WTC11 (cell line): ENCODE measurements around the gene PRRC2C. TPM values are rescaled to one million over a fixed set of nuclear protein-coding genes. Genes with fewer than 3 reads are reported as not detected.

Experiments
- ATAC-seq: fragments of 200-7000 bp; cut with Tn5 transposase; 2 replicates; pipeline ENCODE4 v1.10.0; 2021; ENCODE audit warnings: mild to moderate bottlenecking, moderate library complexity
- CTCF ChIA-PET: fragments of 300-600 bp; sonication (Branson Sonifier 250); formaldehyde crosslinking; loops from one replicate; lab custom pipeline; 2021; ENCODE audit warnings: antibody characterized with exemption; lab: Charles Lee
- POLR2A ChIA-PET: fragments of 350-600 bp; sonication (Branson Sonifier 250); formaldehyde crosslinking; loops from one replicate; lab custom pipeline; 2021; ENCODE audit warnings: antibody characterized with exemption; lab: Charles Lee
- DNase-seq: peaks from one replicate; pipeline ENCODE4 v3.0.0; 2021; ENCODE audit warnings: low spot score
- H3K27ac Mint-ChIP-seq: 2 replicates; pipeline ENCODE4 v1.8.0; 2021; ENCODE audit warnings: mixed read lengths
- H3K27me3 Mint-ChIP-seq: 2 replicates; pipeline ENCODE4 v1.8.0; 2021; ENCODE audit warnings: low read depth, mild to moderate bottlenecking, moderate library complexity, mixed read lengths
- H3K36me3 Mint-ChIP-seq: 2 replicates; pipeline ENCODE4 v1.8.0; 2021; ENCODE audit warnings: mixed read lengths
- H3K4me1 Mint-ChIP-seq: 2 replicates; pipeline ENCODE4 v1.8.0; 2022; ENCODE audit warnings: mixed read lengths
- H3K4me3 Mint-ChIP-seq: 2 replicates; pipeline ENCODE4 v1.8.0; 2021; ENCODE audit warnings: mild to moderate bottlenecking, moderate library complexity, mixed read lengths
- H3K9me3 Mint-ChIP-seq: 2 replicates; pipeline ENCODE4 v1.8.0; 2021; ENCODE audit warnings: mixed read lengths
- IRF2 ChIP-seq: sonication (generic); formaldehyde crosslinking; IDR thresholded peaks from 2 replicates; pipeline ENCODE4 v1.8.0; 2022; ENCODE audit warnings: low read depth, missing genetic modification reagents, borderline replicate concordance
- JUN ChIP-seq: sonication (generic); formaldehyde crosslinking; IDR thresholded peaks from 2 replicates; pipeline ENCODE4 v1.8.0; 2023; ENCODE audit warnings: mild to moderate bottlenecking, missing genetic modification reagents
- MYBL2 ChIP-seq: sonication (generic); formaldehyde crosslinking; IDR thresholded peaks from 2 replicates; pipeline ENCODE4 v1.8.1; 2023; ENCODE audit warnings: mild to moderate bottlenecking, moderate library complexity, missing genetic modification reagents
- NFATC4 ChIP-seq: fragments of 250-450 bp; sonication (Bioruptor Pico); IDR thresholded peaks from 2 replicates; pipeline ENCODE4 v1.9.0; 2021; ENCODE audit warnings: mild to moderate bottlenecking
- NR1H2 ChIP-seq: sonication (generic); formaldehyde crosslinking; IDR thresholded peaks from 2 replicates; pipeline ENCODE4 v1.9.0; 2021; ENCODE audit warnings: mild to moderate bottlenecking, moderate library complexity, missing genetic modification reagents
- RELA ChIP-seq: sonication (generic); formaldehyde crosslinking; IDR thresholded peaks from 2 replicates; pipeline ENCODE4 v1.8.1; 2022; ENCODE audit warnings: missing genetic modification reagents, mild to moderate bottlenecking, borderline replicate concordance
- SOX15 ChIP-seq: fragments of 250-450 bp; sonication (Bioruptor Pico); IDR thresholded peaks from 2 replicates; pipeline ENCODE4 v1.9.0; 2021; ENCODE audit warnings: mild to moderate bottlenecking
- SP1 ChIP-seq: sonication (generic); formaldehyde crosslinking; conservative IDR thresholded peaks from 2 replicates; pipeline ENCODE4 v1.8.1; 2022; ENCODE audit warnings: missing genetic modification reagents
- TCF7 ChIP-seq: sonication (generic); formaldehyde crosslinking; IDR thresholded peaks from 2 replicates; pipeline ENCODE4 v1.8.0; 2022; ENCODE audit warnings: mild to moderate bottlenecking, low read depth, missing genetic modification reagents, moderate library complexity
- TEAD1 ChIP-seq: sonication (generic); formaldehyde crosslinking; IDR thresholded peaks from 2 replicates; pipeline ENCODE4 v1.8.0; 2022; ENCODE audit warnings: mild to moderate bottlenecking, missing genetic modification reagents
- ZNF219 ChIP-seq: sonication (generic); formaldehyde crosslinking; IDR thresholded peaks from 2 replicates; pipeline ENCODE4 v1.8.0; 2023; ENCODE audit warnings: missing genetic modification reagents, mild to moderate bottlenecking, borderline replicate concordance
- ZNF671 ChIP-seq: fragments of 250-450 bp; sonication (Bioruptor Pico); IDR thresholded peaks from 2 replicates; pipeline ENCODE4 v1.8.0; 2021; ENCODE audit warnings: mild to moderate bottlenecking
- total RNA-seq: library from RNA; stranded (reverse); gene quantifications from 3 replicates; pipeline ENCODE4 v1.2.3, GENCODE V29; 2021
- TF ChIP-seq, protein P1 (sequence below): sonication (generic); formaldehyde crosslinking; IDR thresholded peaks from 2 replicates; pipeline ENCODE4 v1.8.0; 2023; ENCODE audit warnings: mild to moderate bottlenecking, missing genetic modification reagents
- TF ChIP-seq, protein P2 (sequence below): sonication (generic); formaldehyde crosslinking; IDR thresholded peaks from 2 replicates; pipeline ENCODE4 v1.8.1; 2023; ENCODE audit warnings: mild to moderate bottlenecking, missing genetic modification reagents
- TF ChIP-seq, protein P3 (sequence below): sonication (generic); formaldehyde crosslinking; IDR thresholded peaks from 2 replicates; pipeline ENCODE4 v1.8.0; 2022; ENCODE audit warnings: missing genetic modification reagents
- TF ChIP-seq, protein P4 (sequence below): sonication (generic); formaldehyde crosslinking; IDR thresholded peaks from 2 replicates; pipeline ENCODE4 v1.8.1; 2022; ENCODE audit warnings: low read depth, missing genetic modification reagents, borderline replicate concordance
- TF ChIP-seq, protein P5 (sequence below): fragments of 250-450 bp; sonication (Bioruptor Pico); conservative IDR thresholded peaks from 2 replicates; pipeline ENCODE4 v1.9.0; 2021; ENCODE audit warnings: mild to moderate bottlenecking
- TF ChIP-seq, protein P6 (sequence below): sonication (generic); formaldehyde crosslinking; IDR thresholded peaks from 2 replicates; pipeline ENCODE4 v1.8.0; 2022; ENCODE audit warnings: mild to moderate bottlenecking, missing genetic modification reagents

PRRC2C gene
- total RNA-seq, 1 experiment from 2014 or later: 236 TPM

DNA sequence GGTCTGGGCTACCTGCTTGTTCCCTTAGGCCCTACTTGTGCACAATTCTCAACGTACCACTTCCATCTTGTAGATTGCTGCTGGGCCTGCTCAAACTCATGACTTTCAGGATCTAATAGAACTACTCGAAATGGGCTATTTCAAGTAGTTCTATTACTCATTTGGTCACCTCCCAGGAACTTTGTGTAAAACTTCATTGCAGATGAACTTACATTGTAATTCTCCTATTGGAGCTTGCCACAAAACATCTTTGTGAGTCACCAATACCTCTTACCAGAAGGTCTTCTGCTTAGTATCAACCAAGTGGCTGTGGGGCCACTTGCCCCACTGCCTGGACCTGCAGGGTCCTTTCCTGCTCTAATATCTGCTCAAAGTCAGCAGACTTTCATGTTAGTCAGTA is 126.0 kb downstream of the PRRC2C start:
- Mint-ChIP-seq H3K27me3 (no peaks in the 10 kb centered on the region), H3K36me3 (no peaks in the 10 kb centered on the region), H3K4me1 (no peaks in the 10 kb centered on the region), H3K27ac (no peak overlapping the region), H3K9me3 (no peaks in the 10 kb centered on the region), H3K4me3 (no peak overlapping the region)
- DNase-seq: no peak
- ChIA-PET CTCF (no interaction called here), POLR2A (no interaction called here)
- no peak for ATAC-seq
- no peak for TF ChIP-seq IRF2
- no peak for TF ChIP-seq MYBL2
- TF ChIP-seq TEAD1 (CRISPR knock-in tag): no peak
- TF ChIP-seq ZNF219 (CRISPR knock-in tag): no peak
- no peak for TF ChIP-seq ZNF671 (CRISPR knock-in tag)
- no peak for TF ChIP-seq NFATC4 (CRISPR knock-in tag)
- TF ChIP-seq RELA (CRISPR knock-in tag): no peak
- TF ChIP-seq, protein P1, sequence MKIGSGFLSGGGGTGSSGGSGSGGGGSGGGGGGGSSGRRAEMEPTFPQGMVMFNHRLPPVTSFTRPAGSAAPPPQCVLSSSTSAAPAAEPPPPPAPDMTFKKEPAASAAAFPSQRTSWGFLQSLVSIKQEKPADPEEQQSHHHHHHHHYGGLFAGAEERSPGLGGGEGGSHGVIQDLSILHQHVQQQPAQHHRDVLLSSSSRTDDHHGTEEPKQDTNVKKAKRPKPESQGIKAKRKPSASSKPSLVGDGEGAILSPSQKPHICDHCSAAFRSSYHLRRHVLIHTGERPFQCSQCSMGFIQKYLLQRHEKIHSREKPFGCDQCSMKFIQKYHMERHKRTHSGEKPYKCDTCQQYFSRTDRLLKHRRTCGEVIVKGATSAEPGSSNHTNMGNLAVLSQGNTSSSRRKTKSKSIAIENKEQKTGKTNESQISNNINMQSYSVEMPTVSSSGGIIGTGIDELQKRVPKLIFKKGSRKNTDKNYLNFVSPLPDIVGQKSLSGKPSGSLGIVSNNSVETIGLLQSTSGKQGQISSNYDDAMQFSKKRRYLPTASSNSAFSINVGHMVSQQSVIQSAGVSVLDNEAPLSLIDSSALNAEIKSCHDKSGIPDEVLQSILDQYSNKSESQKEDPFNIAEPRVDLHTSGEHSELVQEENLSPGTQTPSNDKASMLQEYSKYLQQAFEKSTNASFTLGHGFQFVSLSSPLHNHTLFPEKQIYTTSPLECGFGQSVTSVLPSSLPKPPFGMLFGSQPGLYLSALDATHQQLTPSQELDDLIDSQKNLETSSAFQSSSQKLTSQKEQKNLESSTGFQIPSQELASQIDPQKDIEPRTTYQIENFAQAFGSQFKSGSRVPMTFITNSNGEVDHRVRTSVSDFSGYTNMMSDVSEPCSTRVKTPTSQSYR (CRISPR knock-in tag): no peak
- no peak for TF ChIP-seq JUN (CRISPR knock-in tag)
- TF ChIP-seq, protein P2, sequence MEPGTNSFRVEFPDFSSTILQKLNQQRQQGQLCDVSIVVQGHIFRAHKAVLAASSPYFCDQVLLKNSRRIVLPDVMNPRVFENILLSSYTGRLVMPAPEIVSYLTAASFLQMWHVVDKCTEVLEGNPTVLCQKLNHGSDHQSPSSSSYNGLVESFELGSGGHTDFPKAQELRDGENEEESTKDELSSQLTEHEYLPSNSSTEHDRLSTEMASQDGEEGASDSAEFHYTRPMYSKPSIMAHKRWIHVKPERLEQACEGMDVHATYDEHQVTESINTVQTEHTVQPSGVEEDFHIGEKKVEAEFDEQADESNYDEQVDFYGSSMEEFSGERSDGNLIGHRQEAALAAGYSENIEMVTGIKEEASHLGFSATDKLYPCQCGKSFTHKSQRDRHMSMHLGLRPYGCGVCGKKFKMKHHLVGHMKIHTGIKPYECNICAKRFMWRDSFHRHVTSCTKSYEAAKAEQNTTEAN (CRISPR knock-in tag): no peak
- no peak for TF ChIP-seq SP1 (CRISPR knock-in tag)
- TF ChIP-seq NR1H2 (CRISPR knock-in tag): no peak
- TF ChIP-seq SOX15 (CRISPR knock-in tag): no peak
- TF ChIP-seq, protein P3, sequence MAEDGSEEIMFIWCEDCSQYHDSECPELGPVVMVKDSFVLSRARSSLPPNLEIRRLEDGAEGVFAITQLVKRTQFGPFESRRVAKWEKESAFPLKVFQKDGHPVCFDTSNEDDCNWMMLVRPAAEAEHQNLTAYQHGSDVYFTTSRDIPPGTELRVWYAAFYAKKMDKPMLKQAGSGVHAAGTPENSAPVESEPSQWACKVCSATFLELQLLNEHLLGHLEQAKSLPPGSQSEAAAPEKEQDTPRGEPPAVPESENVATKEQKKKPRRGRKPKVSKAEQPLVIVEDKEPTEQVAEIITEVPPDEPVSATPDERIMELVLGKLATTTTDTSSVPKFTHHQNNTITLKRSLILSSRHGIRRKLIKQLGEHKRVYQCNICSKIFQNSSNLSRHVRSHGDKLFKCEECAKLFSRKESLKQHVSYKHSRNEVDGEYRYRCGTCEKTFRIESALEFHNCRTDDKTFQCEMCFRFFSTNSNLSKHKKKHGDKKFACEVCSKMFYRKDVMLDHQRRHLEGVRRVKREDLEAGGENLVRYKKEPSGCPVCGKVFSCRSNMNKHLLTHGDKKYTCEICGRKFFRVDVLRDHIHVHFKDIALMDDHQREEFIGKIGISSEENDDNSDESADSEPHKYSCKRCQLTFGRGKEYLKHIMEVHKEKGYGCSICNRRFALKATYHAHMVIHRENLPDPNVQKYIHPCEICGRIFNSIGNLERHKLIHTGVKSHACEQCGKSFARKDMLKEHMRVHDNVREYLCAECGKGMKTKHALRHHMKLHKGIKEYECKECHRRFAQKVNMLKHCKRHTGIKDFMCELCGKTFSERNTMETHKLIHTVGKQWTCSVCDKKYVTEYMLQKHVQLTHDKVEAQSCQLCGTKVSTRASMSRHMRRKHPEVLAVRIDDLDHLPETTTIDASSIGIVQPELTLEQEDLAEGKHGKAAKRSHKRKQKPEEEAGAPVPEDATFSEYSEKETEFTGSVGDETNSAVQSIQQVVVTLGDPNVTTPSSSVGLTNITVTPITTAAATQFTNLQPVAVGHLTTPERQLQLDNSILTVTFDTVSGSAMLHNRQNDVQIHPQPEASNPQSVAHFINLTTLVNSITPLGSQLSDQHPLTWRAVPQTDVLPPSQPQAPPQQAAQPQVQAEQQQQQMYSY: no peak
- TF ChIP-seq, protein P4, sequence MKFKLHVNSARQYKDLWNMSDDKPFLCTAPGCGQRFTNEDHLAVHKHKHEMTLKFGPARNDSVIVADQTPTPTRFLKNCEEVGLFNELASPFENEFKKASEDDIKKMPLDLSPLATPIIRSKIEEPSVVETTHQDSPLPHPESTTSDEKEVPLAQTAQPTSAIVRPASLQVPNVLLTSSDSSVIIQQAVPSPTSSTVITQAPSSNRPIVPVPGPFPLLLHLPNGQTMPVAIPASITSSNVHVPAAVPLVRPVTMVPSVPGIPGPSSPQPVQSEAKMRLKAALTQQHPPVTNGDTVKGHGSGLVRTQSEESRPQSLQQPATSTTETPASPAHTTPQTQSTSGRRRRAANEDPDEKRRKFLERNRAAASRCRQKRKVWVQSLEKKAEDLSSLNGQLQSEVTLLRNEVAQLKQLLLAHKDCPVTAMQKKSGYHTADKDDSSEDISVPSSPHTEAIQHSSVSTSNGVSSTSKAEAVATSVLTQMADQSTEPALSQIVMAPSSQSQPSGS: no peak
- TF ChIP-seq, protein P5, sequence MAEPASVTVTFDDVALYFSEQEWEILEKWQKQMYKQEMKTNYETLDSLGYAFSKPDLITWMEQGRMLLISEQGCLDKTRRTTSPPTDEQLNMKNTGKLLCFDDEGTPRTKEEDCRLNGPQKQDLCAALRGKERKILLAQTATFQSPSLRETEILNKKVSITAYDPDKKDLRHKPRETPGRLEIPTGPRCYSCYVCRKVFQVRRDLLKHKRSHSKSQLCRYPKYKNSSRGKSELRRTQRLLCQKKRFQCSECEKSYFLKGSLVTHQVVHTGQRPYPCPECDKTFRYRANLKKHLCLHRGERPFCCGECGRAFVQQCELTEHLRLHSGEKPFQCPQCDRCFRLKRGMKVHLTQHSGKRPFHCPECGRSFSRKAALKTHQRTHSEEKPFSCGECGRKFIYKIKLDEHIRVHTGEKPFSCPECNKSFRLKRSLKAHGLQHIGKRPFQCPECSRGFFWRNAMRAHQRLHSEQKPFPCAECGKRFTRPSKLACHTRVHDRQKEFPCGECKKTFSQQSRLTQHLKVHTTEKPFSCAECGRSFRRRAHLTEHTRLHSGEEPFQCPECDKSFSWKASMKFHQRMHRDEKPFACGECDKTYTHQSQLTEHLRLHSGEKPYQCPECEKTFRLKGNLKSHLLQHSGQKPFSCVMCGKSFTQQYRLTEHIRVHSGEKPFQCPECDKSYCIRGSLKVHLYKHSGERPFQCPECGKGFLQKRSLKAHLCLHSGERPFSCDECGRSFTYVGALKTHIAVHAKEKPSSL (CRISPR knock-in tag): no peak

DNA sequence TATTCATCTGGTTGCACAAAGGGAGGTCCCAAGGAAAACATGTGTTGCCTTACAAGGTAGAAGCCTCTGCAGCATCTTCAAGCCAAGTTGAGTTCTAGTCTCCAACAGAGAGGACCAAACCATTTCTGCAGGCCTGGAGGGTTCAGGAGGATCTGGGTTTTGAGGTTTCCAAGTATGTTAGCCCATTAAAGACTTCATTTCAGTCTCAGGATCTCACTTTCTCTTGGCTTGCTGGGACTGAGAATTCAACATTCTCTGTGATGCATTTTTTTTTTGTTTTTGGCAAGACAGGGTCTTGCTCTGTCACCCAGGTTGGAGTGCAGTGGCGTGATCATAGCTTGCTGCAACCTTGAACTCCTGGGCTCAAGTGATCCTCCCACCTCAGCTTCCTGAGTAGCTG is 128.0 kb downstream of the PRRC2C start:
- no peak overlapping the region for H3K27ac Mint-ChIP-seq
- ATAC-seq (no peak), DNase-seq (no peak)
- POLR2A ChIA-PET: no interaction called here
- no peaks in the 10 kb centered on the region for H3K4me1 Mint-ChIP-seq
- H3K4me3 Mint-ChIP-seq: no peak overlapping the region
- no peaks in the 10 kb centered on the region for H3K9me3 Mint-ChIP-seq
- H3K27me3 Mint-ChIP-seq: no peaks in the 10 kb centered on the region
- CTCF ChIA-PET: no interaction called here
- no peaks in the 10 kb centered on the region for H3K36me3 Mint-ChIP-seq
- TF ChIP-seq, protein P3: no peak
- TF ChIP-seq TCF7 (CRISPR knock-in tag): no peak
- TF ChIP-seq, protein P6, sequence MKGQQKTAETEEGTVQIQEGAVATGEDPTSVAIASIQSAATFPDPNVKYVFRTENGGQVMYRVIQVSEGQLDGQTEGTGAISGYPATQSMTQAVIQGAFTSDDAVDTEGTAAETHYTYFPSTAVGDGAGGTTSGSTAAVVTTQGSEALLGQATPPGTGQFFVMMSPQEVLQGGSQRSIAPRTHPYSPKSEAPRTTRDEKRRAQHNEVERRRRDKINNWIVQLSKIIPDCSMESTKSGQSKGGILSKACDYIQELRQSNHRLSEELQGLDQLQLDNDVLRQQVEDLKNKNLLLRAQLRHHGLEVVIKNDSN (CRISPR knock-in tag): no peak
